Keratinocyte (primary cell): ENCODE results near the gene ATP5F1C. TPM values are rescaled to one million over a fixed set of nuclear protein-coding genes. Genes with fewer than 3 reads are reported as not detected.

Experiments used
- DNase-seq: peaks from one replicate; pipeline ENCODE4 v3.0.0-alpha.2; 2011; ENCODE audit warnings: low read depth, missing footprints, low spot score
- FAIRE-seq: peaks from 2 replicates; lab custom pipeline; 2011; peaks lifted over from hg19 to GRCh38; lab: Jason Lieb, UNC
- H2AFZ ChIP-seq: 2 replicates; pipeline ENCODE4 v1.6.0; 2012; ENCODE audit warnings: low read length, control low read depth, inconsistent platforms; ENCODE audit not compliant: control insufficient read depth
- H3K27ac ChIP-seq: 2 replicates; pipeline ENCODE4 v1.5.1; 2011; ENCODE audit warnings: low read length; ENCODE audit not compliant: control insufficient read depth, insufficient read depth
- H3K27me3 ChIP-seq: 3 replicates; pipeline ENCODE4 v1.6.0; 2011; ENCODE audit warnings: low read length; ENCODE audit not compliant: control insufficient read depth, insufficient read depth; ENCODE audit errors: extremely low read depth
- H3K36me3 ChIP-seq, 2 experiments: 2 replicates in 1 of 2; 3 replicates in 1 of 2; pipeline ENCODE4 v1.5.1; 2011; ENCODE audit warnings: low read length in 2 of 2, mild to moderate bottlenecking in 1 of 2; ENCODE audit not compliant: control insufficient read depth in 2 of 2, insufficient read depth in 2 of 2; ENCODE audit errors: extremely low read depth in 1 of 2
- H3K4me1 ChIP-seq: 3 replicates; pipeline ENCODE4 v1.5.1; 2011; ENCODE audit warnings: low read length; ENCODE audit not compliant: control insufficient read depth, insufficient read depth; ENCODE audit errors: extremely low read depth
- H3K4me2 ChIP-seq: 3 replicates; pipeline ENCODE4 v1.6.0; 2011; ENCODE audit warnings: low read depth, low read length; ENCODE audit not compliant: control insufficient read depth, insufficient read depth; ENCODE audit errors: extremely low read depth
- H3K4me3 ChIP-seq, 3 experiments: fragments of 200-600 bp in 1 of 3; sonication (generic) in 1 of 3; 2 replicates in 2 of 3; 3 replicates in 1 of 3; pipeline ENCODE4 v1.5.1; 2011 to 2016; ENCODE audit warnings: low read length in 3 of 3, mild to moderate bottlenecking in 3 of 3, control low read depth in 2 of 3, inconsistent platforms in 1 of 3, low read depth in 1 of 3, mixed read lengths in 1 of 3, mixed run types in 1 of 3, moderate library complexity in 1 of 3; ENCODE audit not compliant: control insufficient read depth in 2 of 3, insufficient read depth in 2 of 3; ENCODE audit errors: extremely low read depth in 1 of 3
- H3K79me2 ChIP-seq: 2 replicates; pipeline ENCODE4 v1.6.0; 2012; ENCODE audit warnings: low read length; ENCODE audit not compliant: control insufficient read depth, insufficient read depth
- H3K9ac ChIP-seq: 3 replicates; pipeline ENCODE4 v1.6.0; 2011; ENCODE audit warnings: low read length; ENCODE audit not compliant: control insufficient read depth, insufficient read depth; ENCODE audit errors: extremely low read depth
- H3K9me1 ChIP-seq: 3 replicates; pipeline ENCODE4 v1.6.0; 2011; ENCODE audit warnings: low read length; ENCODE audit not compliant: control insufficient read depth, insufficient read depth; ENCODE audit errors: extremely low read depth
- H3K9me3 ChIP-seq: 2 replicates; pipeline ENCODE4 v1.5.1; 2012; ENCODE audit warnings: low read depth, low read length; ENCODE audit not compliant: control insufficient read depth
- H4K20me1 ChIP-seq: 3 replicates; pipeline ENCODE4 v1.6.0; 2011; ENCODE audit warnings: low read length; ENCODE audit not compliant: control insufficient read depth, insufficient read depth; ENCODE audit errors: extremely low read depth
- CTCF ChIP-seq, 3 experiments: IDR thresholded peaks in 1 of 3; conservative IDR thresholded peaks in 1 of 3; optimal IDR thresholded peaks in 1 of 3; 2 replicates in 2 of 3; 3 replicates in 1 of 3; pipeline versions ENCODE3 to v1.5.1; 2011; ENCODE audit warnings: low read length in 3 of 3, mild to moderate bottlenecking in 3 of 3, moderate library complexity in 2 of 3, control low read depth in 1 of 3, inconsistent platforms in 1 of 3; ENCODE audit not compliant: insufficient read depth in 2 of 3; ENCODE audit errors: extremely low read depth in 1 of 3
- EZH2 ChIP-seq: IDR thresholded peaks from one replicate; pipeline ENCODE4 v1.6.1; 2012; ENCODE audit warnings: inconsistent platforms, mild to moderate bottlenecking, low read length, moderate library complexity
- dilution Hi-C: fragments of 300-500 bp; cut with MboI; formaldehyde crosslinking; loops from one replicate; pipeline ENCODE4 v1.7.0; 2020; ENCODE audit warnings: low sequenced_read_pairs; ENCODE audit not compliant: extremely low pct_ligation_motif_present
- polyA plus RNA-seq, 5 experiments: library from polyadenylated mRNA; depleted of rRNA in 3 of 5; stranded (reverse) in 3 of 5; stranded (forward) in 1 of 5; unstranded in 1 of 5; fragments of >200 nt; gene quantifications; 1 replicate in 1 of 5; 2 replicates in 3 of 5; 3 replicates in 1 of 5; pipeline versions ENCODE4 v1.2.1 to v1.2.3, GENCODE V29; 2011 to 2012; ENCODE audit warnings: missing spikeins in 2 of 5, low read depth in 1 of 5, low replicate concordance in 1 of 5

ATP5F1C gene
- polyA plus RNA-seq, 1 donor (not counting 4 experiments of a cell fraction or from before 2014, with no cell fraction given): 496 TPM

DNA sequence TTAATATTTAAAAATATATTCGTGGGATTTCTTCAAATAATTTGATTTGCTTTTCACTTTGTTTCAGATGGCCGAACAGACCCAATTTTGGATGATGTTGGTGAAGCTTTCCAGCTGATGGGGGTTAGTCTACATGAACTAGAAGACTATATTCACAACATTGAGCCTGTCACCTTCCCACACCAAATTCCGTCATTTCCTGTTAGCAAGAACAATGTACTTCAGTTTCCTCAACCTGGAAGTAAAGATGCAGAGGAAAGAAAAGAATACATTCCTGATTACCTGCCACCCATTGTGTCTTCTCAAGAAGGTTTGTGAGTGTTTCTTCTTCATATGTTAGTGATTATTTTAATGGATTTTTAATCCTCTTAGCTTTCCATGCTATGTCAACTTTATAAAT lies 36.3 kb downstream of the ATP5F1C start:
- Histone ChIP-seq H2AFZ (no peak overlapping the region), H3K4me3 (no peak overlapping the region), H3K4me1 (peaks cover 7% of the 10 kb centered on the region), H3K4me2 (no peak overlapping the region), H3K9ac (no peak overlapping the region), H3K79me2 (peaks cover 37% of the 10 kb centered on the region), H4K20me1 (no peaks in the 10 kb centered on the region), H3K9me3 (no peaks in the 10 kb centered on the region), H3K36me3 (no peaks in the 10 kb centered on the region), H3K9me1 (no peaks in the 10 kb centered on the region), H3K27ac (no peak overlapping the region), H3K27me3 (no peaks in the 10 kb centered on the region)
- DNase-seq (no peak), FAIRE-seq (no peak)
- dilution Hi-C loops: no loop called here
- TF ChIP-seq CTCF (optimal IDR thresholded peaks at IDR 0.05 in 1 of 3, IDR thresholded peaks at IDR 0.05 in 1 of 3, conservative IDR thresholded peaks at IDR 0.05 in 1 of 3; ENCODE audit: extremely low read depth in 1 of 3, insufficient read depth in 2 of 3, low read length in 3 of 3) (no peak), EZH2 (no peak)

GRCh38 chr10:7826971-7827370 lies 39.0 kb downstream of the ATP5F1C start:
- FAIRE-seq (no peak), DNase-seq (no peak)
- H3K4me2 ChIP-seq: no peak overlapping the region
- no peaks in the 10 kb centered on the region for H3K9me3 ChIP-seq
- no peak overlapping the region for H3K4me3 ChIP-seq
- no peaks in the 10 kb centered on the region for H3K27me3 ChIP-seq
- no peaks in the 10 kb centered on the region for H3K4me1 ChIP-seq
- H3K9ac ChIP-seq: no peak overlapping the region
- H3K36me3 ChIP-seq: no peaks in the 10 kb centered on the region
- TF ChIP-seq EZH2 (no peak), CTCF (optimal IDR thresholded peaks at IDR 0.05 in 1 of 3, IDR thresholded peaks at IDR 0.05 in 1 of 3, conservative IDR thresholded peaks at IDR 0.05 in 1 of 3; ENCODE audit: extremely low read depth in 1 of 3, insufficient read depth in 2 of 3, low read length in 3 of 3) (peak in 1 of 3 experiments; percentile 4)
- H2AFZ ChIP-seq: no peak overlapping the region
- dilution Hi-C loops: no loop called here
- H3K79me2 ChIP-seq: peaks cover 29% of the 10 kb centered on the region
- no peak overlapping the region for H3K27ac ChIP-seq
- H3K9me1 ChIP-seq: no peaks in the 10 kb centered on the region
- H4K20me1 ChIP-seq: no peaks in the 10 kb centered on the region
